Prostate gland (tissue), 2 donors: Measurements from ENCODE around the gene RBBP8. TPM values are rescaled to one million over a fixed set of nuclear protein-coding genes. Genes with fewer than 3 reads are reported as not detected.

Source experiments
- DNase-seq: peaks from one replicate; pipeline ENCODE4 v3.0.0-alpha.2; 2019; ENCODE audit warnings: low spot score
- H3K27ac ChIP-seq, 2 donors: fragments of 200-600 bp; sonication (generic); 2 replicates each; pipeline ENCODE4 v1.5.1; 2017 to 2019
- H3K27me3 ChIP-seq: fragments of 200-600 bp; sonication (generic); replicated peaks from 2 replicates; pipeline ENCODE4 v1.5.1; 2019; ENCODE audit not compliant: insufficient read depth
- H3K36me3 ChIP-seq, 2 donors: fragments of 200-600 bp; sonication (generic); 1 replicate in 1 of 2; 2 replicates in 1 of 2; pipeline versions ENCODE4 v1.5.1 to v1.8.1; 2017 to 2019
- H3K4me1 ChIP-seq: fragments of 200-600 bp; sonication (generic); replicated peaks from 2 replicates; pipeline ENCODE4 v1.5.1; 2019
- H3K4me3 ChIP-seq, 2 donors: fragments of 200-600 bp; sonication (generic); 2 replicates each; pipeline ENCODE4 v1.5.1; 2017 to 2019
- H3K9me3 ChIP-seq: fragments of 200-600 bp; sonication (generic); 2 replicates; pipeline ENCODE4 v1.5.1; 2017
- POLR2A ChIP-seq: fragments of 450-650 bp; IDR thresholded peaks from one replicate; pipeline ENCODE4 v1.6.1; 2016; ENCODE audit warnings: antibody characterized with exemption, mild to moderate bottlenecking
- POLR2AphosphoS5 ChIP-seq: sonication (generic); formaldehyde crosslinking; IDR thresholded peaks from one replicate; pipeline ENCODE4 v1.6.1; 2017; ENCODE audit warnings: antibody characterized with exemption
- WGBS: methylation state at CpG from one replicate; pipeline ENCODE4 v1.1.5; 2018; 5-methylcytosine and 5-hydroxymethylcytosine counted together
- intact Hi-C: fragments of 100-400 bp; cut with DNase I; formaldehyde crosslinking; loops from one replicate; pipeline ENCODE4 v1.14.2; 2022
- total RNA-seq, 2 donors: library from RNA; depleted of rRNA; stranded (reverse); fragments of >200 nt; gene quantifications; one replicate each; pipeline ENCODE4 v1.1.0, GENCODE V29; 2016
- TF ChIP-seq, protein P1 (sequence below), 4 experiments: fragments of 200-600 bp in 2 of 4; fragments of 450-650 bp in 2 of 4; sonication (generic) in 2 of 4; IDR thresholded peaks; 1 replicate in 3 of 4; 2 replicates in 1 of 4; pipeline ENCODE4 v1.5.1; 2016 to 2019; ENCODE audit warnings: antibody characterized with exemption in 4 of 4, mild to moderate bottlenecking in 2 of 4, moderate library complexity in 2 of 4

RBBP8 gene
- total RNA-seq, 2 donors from 2014 or later, result 31.8 to 44.6 TPM

- H3K4me3 ChIP-seq, result no peak overlapping the region
- intact Hi-C loops, result no loop called here
- H3K36me3 ChIP-seq, result no peaks in the 10 kb centered on the region
- H3K27ac ChIP-seq, result no peak overlapping the region
- no peak for TF ChIP-seq POLR2A
- TF ChIP-seq, protein P1, sequence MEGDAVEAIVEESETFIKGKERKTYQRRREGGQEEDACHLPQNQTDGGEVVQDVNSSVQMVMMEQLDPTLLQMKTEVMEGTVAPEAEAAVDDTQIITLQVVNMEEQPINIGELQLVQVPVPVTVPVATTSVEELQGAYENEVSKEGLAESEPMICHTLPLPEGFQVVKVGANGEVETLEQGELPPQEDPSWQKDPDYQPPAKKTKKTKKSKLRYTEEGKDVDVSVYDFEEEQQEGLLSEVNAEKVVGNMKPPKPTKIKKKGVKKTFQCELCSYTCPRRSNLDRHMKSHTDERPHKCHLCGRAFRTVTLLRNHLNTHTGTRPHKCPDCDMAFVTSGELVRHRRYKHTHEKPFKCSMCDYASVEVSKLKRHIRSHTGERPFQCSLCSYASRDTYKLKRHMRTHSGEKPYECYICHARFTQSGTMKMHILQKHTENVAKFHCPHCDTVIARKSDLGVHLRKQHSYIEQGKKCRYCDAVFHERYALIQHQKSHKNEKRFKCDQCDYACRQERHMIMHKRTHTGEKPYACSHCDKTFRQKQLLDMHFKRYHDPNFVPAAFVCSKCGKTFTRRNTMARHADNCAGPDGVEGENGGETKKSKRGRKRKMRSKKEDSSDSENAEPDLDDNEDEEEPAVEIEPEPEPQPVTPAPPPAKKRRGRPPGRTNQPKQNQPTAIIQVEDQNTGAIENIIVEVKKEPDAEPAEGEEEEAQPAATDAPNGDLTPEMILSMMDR (IDR thresholded peaks at IDR 0.05), result no peak
- TF ChIP-seq POLR2AphosphoS5, result no peak
- WGBS, result 38% methylated on average over 15 of the region's 15 CpGs
- no peaks in the 10 kb centered on the region for H3K27me3 ChIP-seq
- H3K4me1 ChIP-seq, result no peaks in the 10 kb centered on the region
- H3K9me3 ChIP-seq, result no peaks in the 10 kb centered on the region
- no peak for DNase-seq
Measured at GRCh38 chr18:23053776-23054457, 120.8 kb downstream of the RBBP8 start.

DNA sequence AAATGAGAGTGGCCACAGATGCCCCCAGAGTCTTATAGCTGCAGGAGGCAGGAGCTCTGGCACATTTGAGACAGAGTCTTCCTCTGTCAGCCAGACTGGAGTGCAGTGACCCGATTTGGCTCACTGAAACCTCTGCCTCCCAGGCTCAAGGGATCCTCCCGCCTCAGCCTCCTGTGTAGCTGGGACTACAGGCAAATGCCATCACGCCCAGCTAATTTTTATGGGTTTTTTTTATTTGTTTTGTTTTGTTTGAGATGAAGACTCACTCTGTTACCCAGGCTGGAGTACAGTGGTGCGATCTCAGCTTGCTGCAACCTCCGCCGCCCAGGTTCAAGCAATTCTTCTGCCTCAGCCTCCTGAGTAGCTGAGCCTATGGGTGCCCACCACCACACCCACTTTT is 121.4 kb downstream of the RBBP8 start:
- H3K27ac ChIP-seq, result no peak overlapping the region
- DNase-seq, result no peak
- no peaks in the 10 kb centered on the region for H3K36me3 ChIP-seq
- H3K9me3 ChIP-seq, result no peaks in the 10 kb centered on the region
- H3K27me3 ChIP-seq, result no peaks in the 10 kb centered on the region
- WGBS, result 73% methylated on average over 6 of the region's 6 CpGs
- intact Hi-C loops, result no loop called here
- H3K4me1 ChIP-seq, result no peaks in the 10 kb centered on the region
- H3K4me3 ChIP-seq, result no peak overlapping the region
- TF ChIP-seq POLR2A (no peak), POLR2AphosphoS5 (no peak)
- TF ChIP-seq, protein P1 (IDR thresholded peaks at IDR 0.05), result no peak

DNA sequence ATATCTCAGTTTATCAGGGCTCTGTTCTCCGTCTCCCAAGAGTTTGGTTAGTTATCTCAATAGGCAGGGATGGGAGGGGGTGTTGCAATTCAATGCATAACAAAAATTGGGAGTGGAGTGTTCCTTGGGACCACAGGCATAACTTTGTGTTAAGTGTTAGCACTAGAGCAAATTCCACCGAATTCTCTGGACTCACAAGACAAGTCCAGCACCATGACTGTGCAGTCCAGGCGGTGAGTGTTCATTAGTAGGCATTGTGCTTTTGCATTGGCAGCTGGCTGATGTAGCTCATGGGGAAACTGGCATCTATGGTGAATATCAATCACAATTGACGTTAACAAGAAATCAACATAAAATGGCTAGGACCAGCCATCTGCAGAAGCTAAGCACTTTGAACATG is 123.2 kb downstream of the RBBP8 start:
- Histone ChIP-seq H3K4me3 (no peak overlapping the region), H3K27me3 (no peaks in the 10 kb centered on the region), H3K9me3 (no peaks in the 10 kb centered on the region), H3K4me1 (no peaks in the 10 kb centered on the region), H3K36me3 (no peaks in the 10 kb centered on the region), H3K27ac (no peak overlapping the region)
- DNase-seq, result no peak
- intact Hi-C loops, result no loop called here
- TF ChIP-seq, protein P1 (IDR thresholded peaks at IDR 0.05), result no peak
- TF ChIP-seq POLR2AphosphoS5 (no peak), POLR2A (no peak)
- WGBS, result 89% methylated on average over 4 of the region's 4 CpGs

DNA sequence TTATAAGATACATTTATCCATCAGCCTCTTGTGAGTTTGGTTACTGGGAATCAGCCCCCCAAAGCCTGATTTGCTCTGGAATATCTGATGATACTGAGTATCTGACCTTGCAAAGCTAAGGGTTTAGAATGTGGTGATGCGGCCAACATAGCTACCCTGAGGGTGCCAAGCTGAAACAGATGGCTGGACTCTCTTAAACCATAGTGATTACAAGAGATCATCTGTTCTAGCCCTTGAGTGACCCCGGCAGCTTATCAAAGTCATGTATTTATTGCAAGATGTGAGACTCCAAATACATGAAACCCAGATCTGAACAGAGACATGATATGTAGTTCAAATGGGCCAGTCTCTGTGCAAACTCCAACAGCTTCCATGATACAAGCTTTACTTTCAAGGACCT is 124.0 kb downstream of the RBBP8 start:
- H3K36me3 ChIP-seq, result no peaks in the 10 kb centered on the region
- intact Hi-C loops, result no loop called here
- WGBS, result 95% methylated on average over 2 of the region's 2 CpGs
- no peak overlapping the region for H3K27ac ChIP-seq
- no peaks in the 10 kb centered on the region for H3K9me3 ChIP-seq
- DNase-seq, result no peak
- no peak overlapping the region for H3K4me3 ChIP-seq
- TF ChIP-seq POLR2AphosphoS5 (no peak), POLR2A (no peak)
- TF ChIP-seq, protein P1 (IDR thresholded peaks at IDR 0.05), result no peak
- no peaks in the 10 kb centered on the region for H3K27me3 ChIP-seq
- no peaks in the 10 kb centered on the region for H3K4me1 ChIP-seq

DNA sequence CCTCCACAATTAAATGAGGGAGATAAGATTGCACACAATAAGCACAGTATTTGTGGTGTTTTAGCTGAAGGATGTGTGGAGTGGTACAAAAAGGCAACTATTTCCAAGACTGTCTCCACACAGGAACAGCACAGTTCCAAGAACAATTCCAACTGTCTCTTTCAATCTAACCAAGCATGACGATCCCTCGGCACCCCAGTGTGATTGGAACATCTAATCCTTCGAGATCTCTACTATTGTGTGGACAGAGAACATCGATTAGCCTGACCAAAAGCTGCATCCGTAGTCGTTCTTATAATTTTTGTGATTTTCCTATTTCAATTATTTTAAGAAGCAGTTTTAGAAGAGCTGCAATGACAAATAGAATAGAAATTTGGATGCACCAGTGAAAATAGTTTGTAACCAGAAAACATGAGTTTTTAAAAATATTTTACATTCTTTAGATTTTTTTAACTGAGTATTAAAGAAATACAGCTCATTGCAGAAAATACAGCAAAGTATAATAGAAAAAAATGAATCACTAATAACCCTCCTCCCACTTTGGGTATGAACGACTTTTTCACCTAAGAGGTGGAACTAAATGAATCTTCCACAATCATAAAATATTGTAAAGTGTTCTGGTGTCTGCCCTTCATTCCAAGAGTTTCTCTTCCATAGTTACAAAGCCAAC is 125.8 kb downstream of the RBBP8 start:
- no peaks in the 10 kb centered on the region for H3K4me1 ChIP-seq
- intact Hi-C loops, result no loop called here
- TF ChIP-seq, protein P1 (IDR thresholded peaks at IDR 0.05), result no peak
- TF ChIP-seq POLR2AphosphoS5 (no peak), POLR2A (no peak)

More for the DNA sequence above, 125.8 kb downstream of the RBBP8 start:
- no peak for DNase-seq
- no peak overlapping the region for H3K4me3 ChIP-seq
- no peak overlapping the region for H3K27ac ChIP-seq
- H3K9me3 ChIP-seq, result no peaks in the 10 kb centered on the region
- WGBS, result 92% methylated on average over 7 of the region's 7 CpGs
- H3K27me3 ChIP-seq, result no peaks in the 10 kb centered on the region
- no peaks in the 10 kb centered on the region for H3K36me3 ChIP-seq
